Cardiac muscle cell (in vitro differentiated cells and primary cell): Measurements from ENCODE around the gene DAPK3. TPM values are rescaled to one million over a fixed set of nuclear protein-coding genes. Genes with fewer than 3 reads are reported as not detected.

Source experiments
- DNase-seq, 2 donors: peaks; one replicate each; pipeline versions ENCODE4 v3.0.0 to v3.0.0-alpha.2; 2010 to 2017; ENCODE audit warnings: low read depth in 1 of 2, low spot score in 1 of 2
- H3K27ac ChIP-seq: fragments of 200-600 bp; sonication (generic); 2 replicates; pipeline ENCODE4 v1.5.1; 2016
- H3K27me3 ChIP-seq: fragments of 200-600 bp; sonication (generic); 2 replicates; pipeline ENCODE4 v1.6.0; 2016; ENCODE audit warnings: control low read depth
- H3K36me3 ChIP-seq: fragments of 200-600 bp; sonication (generic); 2 replicates; pipeline ENCODE4 v1.5.1; 2016; ENCODE audit warnings: control low read depth
- H3K4me1 ChIP-seq: fragments of 200-600 bp; sonication (generic); 2 replicates; pipeline ENCODE4 v1.8.1; 2017; ENCODE audit warnings: low read depth, mild to moderate bottlenecking, mixed run types
- H3K4me3 ChIP-seq: fragments of 200-600 bp; sonication (generic); 2 replicates; pipeline ENCODE4 v1.5.1; 2016; ENCODE audit warnings: mild to moderate bottlenecking
- H3K9me3 ChIP-seq: fragments of 200-600 bp; sonication (generic); 2 replicates; pipeline ENCODE4 v1.5.1; 2017; ENCODE audit warnings: low read depth, mild to moderate bottlenecking, control low read depth
- CTCF ChIP-seq: IDR thresholded peaks from 2 replicates; pipeline ENCODE4 v1.5.1; 2012; ENCODE audit warnings: low read depth, mild to moderate bottlenecking, low read length
- polyA plus RNA-seq: library from polyadenylated mRNA; unstranded; fragments of >200 nt; fragmentation: Nextera tagmentation; extraction: Ambion mirVana; gene quantifications from 2 replicates; pipeline ENCODE4 v1.2.1, GENCODE V29; 2016
- total RNA-seq: library from RNA; depleted of rRNA; stranded (reverse); fragments of >200 nt; gene quantifications from 2 replicates; pipeline ENCODE4 v1.2.3, GENCODE V29; 2016

Gene DAPK3
- total and polyA plus RNA-seq, 2 experiments from 2014 or later, result 72.1 to 157 TPM

- H3K36me3 ChIP-seq, result peaks cover 50% of the 10 kb centered on the region
- no peaks in the 10 kb centered on the region for H3K9me3 ChIP-seq
- peak in 1 of 2 donors; percentile 60 for DNase-seq
- no peaks in the 10 kb centered on the region for H3K27me3 ChIP-seq
- peak overlapping the region; percentile 14 for H3K27ac ChIP-seq
- H3K4me1 ChIP-seq, result peaks cover 9% of the 10 kb centered on the region
- peak overlapping the region; percentile 85 for H3K4me3 ChIP-seq
- no peak for TF ChIP-seq CTCF
These were observed 13.2 kb upstream of the DAPK3 start for GRCh38 chr19:3983936-3984583.

- TF ChIP-seq CTCF, result no peak
- peak overlapping the region; percentile 14 for H3K27ac ChIP-seq
- no peaks in the 10 kb centered on the region for H3K27me3 ChIP-seq
- peaks cover 9% of the 10 kb centered on the region for H3K4me1 ChIP-seq
- no peaks in the 10 kb centered on the region for H3K9me3 ChIP-seq
- DNase-seq, result no peak
- H3K4me3 ChIP-seq, result peak overlapping the region; percentile 85
- H3K36me3 ChIP-seq, result peaks cover 54% of the 10 kb centered on the region
These were observed 12.6 kb upstream of the DAPK3 start for GRCh38 chr19:3983542-3983914.

- DNase-seq, result peak in 1 of 2 donors; percentile 47
- H3K4me1 ChIP-seq, result peaks cover 9% of the 10 kb centered on the region
These were observed 12.0 kb upstream of the DAPK3 start for GRCh38 chr19:3982701-3983541.

GRCh38 chr19:3981736-3982681, 11.1 kb upstream of the DAPK3 start:
- peaks cover 9% of the 10 kb centered on the region for H3K4me1 ChIP-seq
- no peak for DNase-seq
- H3K4me3 ChIP-seq, result no peak overlapping the region
- H3K9me3 ChIP-seq, result no peaks in the 10 kb centered on the region
- no peaks in the 10 kb centered on the region for H3K27me3 ChIP-seq
- H3K27ac ChIP-seq, result no peak overlapping the region
- peaks cover 69% of the 10 kb centered on the region for H3K36me3 ChIP-seq
- no peak for TF ChIP-seq CTCF

More at GRCh38 chr19:3982701-3983541, 12.0 kb upstream of the DAPK3 start:
- Histone ChIP-seq H3K4me3 (no peak overlapping the region), H3K9me3 (no peaks in the 10 kb centered on the region), H3K36me3 (peaks cover 60% of the 10 kb centered on the region), H3K27me3 (no peaks in the 10 kb centered on the region), H3K27ac (no peak overlapping the region)
- no peak for TF ChIP-seq CTCF

GRCh38 chr19:3981373-3981735, 10.5 kb upstream of the DAPK3 start:
- Histone ChIP-seq H3K27me3 (no peaks in the 10 kb centered on the region), H3K4me3 (no peak overlapping the region), H3K4me1 (peaks cover 9% of the 10 kb centered on the region), H3K27ac (no peak overlapping the region), H3K36me3 (peaks cover 75% of the 10 kb centered on the region), H3K9me3 (no peaks in the 10 kb centered on the region)
- no peak for DNase-seq
- TF ChIP-seq CTCF, result no peak
